HG03139 (cell line): Measurements from ENCODE around the gene GALNT17.

Source experiments
- ATAC-seq: cut with Tn5 transposase; IDR thresholded peaks from one replicate; pipeline ENCODE4 v1.9.1; 2021; ENCODE audit not compliant: unreplicated experiment

The GALNT17 gene

DNA sequence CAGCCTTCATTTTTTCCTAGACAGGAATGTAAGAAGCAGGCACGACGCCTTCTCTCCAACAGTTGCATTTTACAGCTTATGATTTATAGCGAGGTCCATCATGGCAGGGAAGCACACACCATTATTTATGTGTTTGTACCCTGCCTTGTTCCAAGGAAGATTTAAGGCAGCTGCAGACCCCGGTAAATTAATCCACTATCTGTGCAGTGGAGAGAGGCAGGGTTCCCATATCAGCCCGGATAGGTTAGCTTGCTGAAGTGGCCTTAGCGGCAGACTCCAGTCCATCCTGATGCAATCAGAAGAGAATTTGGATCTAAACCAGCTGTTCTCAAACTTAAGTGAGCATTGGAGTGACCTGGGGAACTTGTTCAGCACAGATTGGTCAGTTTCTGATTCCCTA, 359.4 kb downstream of the GALNT17 start:
- no peak for ATAC-seq

- no peak for ATAC-seq
Observed at GRCh38 chr7:71495828-71496227, 363.9 kb downstream of the GALNT17 start.

GRCh38 chr7:71497256-71497946, 365.5 kb downstream of the GALNT17 start:
- no peak for ATAC-seq

- no peak for ATAC-seq
Observed at GRCh38 chr7:71498381-71498780, 366.4 kb downstream of the GALNT17 start.

DNA sequence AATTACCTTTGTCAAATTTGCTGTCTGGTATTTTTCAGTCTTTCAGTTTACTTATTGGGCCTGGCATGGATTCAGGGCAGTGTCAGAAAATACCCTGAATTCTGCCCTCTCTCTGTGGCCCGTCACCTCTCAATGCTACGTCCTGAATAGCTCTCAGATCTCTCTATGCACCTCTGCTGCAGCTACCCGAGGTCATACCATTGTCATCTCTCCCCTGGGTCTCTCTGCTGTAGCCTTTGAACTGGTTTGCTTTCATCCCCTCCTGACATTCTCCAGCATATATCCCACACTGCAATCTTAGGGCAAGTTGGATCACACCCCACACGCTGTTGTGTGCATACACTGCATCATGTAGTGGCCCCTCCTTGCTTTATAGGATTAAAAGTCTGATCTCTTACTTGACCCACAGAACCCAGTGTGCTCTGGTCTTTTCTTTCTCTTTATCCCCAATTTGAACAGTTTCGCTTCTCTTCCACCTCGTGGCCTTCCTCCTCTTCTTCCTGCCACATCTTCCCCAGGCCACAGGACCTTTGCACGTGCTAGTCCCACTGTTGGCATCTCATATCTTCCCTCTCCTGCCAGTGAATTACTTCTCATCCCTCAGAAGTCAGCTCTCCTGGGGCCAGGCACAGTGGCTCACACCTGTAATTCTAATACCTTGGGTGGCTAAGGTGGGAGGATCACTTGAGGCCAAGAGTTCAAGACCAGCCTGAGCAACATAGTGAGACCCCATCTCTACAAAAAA, 372.9 kb downstream of the GALNT17 start:
- no peak for ATAC-seq

GRCh38 chr7:71506822-71507221, 374.9 kb downstream of the GALNT17 start:
- no peak for ATAC-seq

GRCh38 chr7:71507680-71508602, 376.0 kb downstream of the GALNT17 start:
- no peak for ATAC-seq

DNA sequence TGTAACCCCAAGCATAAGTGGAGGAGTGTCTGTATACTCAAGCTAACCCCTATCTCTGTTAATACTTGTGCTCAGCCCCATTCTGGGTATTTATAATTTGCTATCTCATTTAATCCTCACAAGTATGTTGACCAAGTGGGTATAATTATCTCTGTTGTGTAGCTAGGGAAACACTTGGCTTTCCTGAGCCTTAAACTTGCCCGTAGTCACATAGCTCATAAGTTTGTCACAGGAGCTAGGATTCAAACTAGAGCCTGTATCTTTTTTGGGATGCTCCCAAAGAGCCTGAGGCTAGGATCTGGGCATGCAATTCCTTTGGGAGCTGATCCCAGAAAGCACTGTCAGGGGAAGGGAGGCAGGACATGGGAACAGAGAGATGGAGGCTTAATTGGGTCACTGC, 377.4 kb downstream of the GALNT17 start:
- no peak for ATAC-seq

DNA sequence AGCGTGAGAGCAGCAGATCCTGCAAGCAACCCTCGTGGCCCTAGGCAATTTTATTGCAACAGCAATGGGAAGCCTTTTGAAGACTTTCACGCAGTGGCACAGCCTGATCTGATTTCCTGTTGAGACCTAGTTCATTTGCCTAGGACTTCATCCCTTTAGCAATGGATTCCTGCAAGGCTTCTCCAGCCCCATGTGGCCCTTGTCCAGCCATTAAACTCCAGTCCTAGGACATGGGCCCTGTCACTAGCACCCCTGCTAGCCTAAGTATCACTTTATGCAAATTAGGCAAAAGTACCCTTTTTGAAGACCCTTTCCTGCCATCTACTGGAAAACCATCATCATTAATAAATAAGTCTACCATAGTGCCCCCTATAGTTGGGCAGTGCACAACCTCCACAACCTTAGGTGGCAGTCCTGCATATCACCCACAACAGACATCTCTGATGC, 379.4 kb downstream of the GALNT17 start:
- no peak for ATAC-seq

DNA sequence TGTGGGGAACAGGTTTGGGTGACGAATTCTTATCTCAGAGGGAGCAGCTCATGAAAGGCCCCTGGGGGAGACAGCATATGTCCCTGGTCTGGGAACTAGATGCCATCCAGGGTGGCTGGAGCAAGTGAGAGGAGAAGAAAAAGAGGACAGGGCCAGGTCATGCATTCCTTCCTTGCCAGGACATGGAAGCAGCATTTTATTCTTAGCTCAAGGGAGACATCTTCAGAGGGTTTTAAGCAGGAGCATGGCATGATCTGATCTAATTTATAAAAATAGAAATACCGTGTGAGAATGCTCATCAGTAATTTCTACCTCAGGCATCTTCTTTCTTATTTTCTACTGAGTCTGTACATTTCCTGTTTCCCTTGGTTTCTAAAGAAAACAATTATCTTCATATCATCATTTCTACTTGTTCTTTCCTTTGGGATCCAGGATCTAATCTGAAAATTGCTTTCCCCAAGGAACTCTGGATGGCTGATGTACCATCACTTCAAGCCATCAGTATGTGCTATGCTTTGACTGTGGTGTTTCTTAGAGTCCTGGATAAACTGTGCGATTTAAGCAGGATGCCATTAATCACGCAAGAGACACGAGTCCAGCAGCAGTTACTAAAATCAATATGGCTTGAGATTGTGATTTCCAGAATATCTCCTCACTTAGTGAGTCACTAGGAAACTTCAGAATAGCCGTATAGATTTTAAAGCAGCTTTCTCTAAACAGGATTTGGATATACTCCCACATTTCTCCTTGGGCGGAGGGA, 386.2 kb downstream of the GALNT17 start:
- no peak for ATAC-seq

GRCh38 chr7:71518880-71519279, 386.9 kb downstream of the GALNT17 start:
- ATAC-seq, result no peak

GRCh38 chr7:71521506-71521905, 389.6 kb downstream of the GALNT17 start:
- no peak for ATAC-seq

DNA sequence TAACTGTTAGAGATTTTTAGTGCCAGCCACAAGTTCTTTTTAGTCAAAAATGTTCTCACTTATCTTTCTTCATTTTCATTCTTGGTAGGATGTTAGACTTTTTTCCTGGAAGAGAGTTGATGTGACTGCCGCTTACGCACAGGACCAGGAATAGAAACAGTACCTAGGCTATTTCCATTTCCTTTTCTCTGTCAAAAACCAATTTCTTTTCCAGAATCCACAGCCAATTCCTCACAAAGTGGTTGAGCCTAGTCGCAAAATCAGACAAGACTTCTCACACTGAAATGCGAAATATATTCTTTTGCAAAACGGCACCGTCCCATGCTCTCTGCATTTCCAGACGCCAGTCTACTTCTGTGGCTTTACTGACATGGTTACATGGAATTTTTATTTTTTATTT, 394.2 kb downstream of the GALNT17 start:
- no peak for ATAC-seq

DNA sequence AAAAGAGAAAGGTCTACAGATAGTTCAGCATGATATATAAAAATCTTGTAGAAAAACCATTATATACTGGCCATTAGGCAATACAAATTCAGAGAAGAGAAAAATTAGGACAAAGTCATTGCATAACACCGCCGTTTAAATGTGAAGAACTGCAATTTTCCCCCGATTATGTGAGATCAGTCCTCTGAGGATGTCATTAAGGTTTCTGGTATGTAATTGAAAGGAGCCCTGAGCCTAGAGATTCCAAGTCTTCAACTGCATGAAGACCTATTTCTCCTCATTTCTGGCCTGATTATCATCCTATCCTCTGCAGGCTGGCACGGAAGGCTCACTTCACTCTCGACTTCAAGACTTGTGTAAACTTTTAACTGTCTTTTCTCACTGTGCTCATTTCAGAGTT, 395.3 kb downstream of the GALNT17 start:
- no peak for ATAC-seq

- ATAC-seq, result no peak
Observed at GRCh38 chr7:71535616-71536015, 403.7 kb downstream of the GALNT17 start.

DNA sequence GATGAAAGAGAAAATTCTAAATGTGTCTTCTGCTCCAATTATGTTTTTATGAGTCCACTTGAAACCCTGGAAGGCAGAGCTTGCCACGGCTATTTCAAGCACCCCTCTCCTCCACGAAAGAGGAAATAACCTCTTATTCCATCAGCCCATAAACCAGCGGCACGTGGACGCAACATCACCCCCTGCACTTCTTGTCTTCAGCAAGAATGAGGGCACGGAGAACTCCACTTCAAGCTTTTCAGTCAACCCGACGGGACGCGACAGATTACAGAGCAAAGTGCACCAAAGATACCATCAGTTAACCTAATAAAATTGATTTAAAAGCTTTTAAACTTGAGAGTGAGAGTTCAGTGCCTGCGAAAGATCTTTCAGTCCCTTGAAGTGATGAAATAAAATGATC, 406.3 kb downstream of the GALNT17 start:
- no peak for ATAC-seq

- no peak for ATAC-seq
Observed at GRCh38 chr7:71539615-71540014, 407.7 kb downstream of the GALNT17 start.

DNA sequence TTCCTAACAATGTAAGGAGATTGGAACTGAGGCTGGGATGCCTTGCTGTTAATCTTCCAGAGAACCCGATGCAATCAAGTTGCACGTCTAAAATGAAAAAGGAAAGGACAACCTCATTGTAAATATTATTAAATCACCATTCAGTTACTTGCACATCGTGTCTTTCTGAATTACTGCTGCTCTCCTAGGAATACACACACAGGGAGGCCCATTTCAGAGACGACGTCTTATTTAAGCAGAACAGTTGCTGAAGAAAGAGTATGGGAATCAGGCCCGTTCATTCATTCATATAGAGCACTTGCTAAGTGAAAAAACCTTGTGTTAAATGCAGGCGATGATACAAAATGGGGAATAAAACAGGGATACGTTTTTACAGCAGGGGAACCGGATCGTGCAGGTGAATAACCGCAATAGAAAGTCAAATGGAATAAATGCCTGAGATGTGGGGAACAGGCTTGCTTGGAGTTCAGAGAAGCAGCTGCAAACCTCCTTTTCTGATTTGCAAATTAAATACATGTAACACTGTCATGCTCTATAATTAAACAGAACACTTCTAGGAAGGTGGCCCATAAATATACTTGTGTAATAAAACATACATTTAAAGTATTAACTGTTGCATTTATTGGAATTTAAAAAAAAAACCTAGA, 409.9 kb downstream of the GALNT17 start:
- ATAC-seq, result no peak

DNA sequence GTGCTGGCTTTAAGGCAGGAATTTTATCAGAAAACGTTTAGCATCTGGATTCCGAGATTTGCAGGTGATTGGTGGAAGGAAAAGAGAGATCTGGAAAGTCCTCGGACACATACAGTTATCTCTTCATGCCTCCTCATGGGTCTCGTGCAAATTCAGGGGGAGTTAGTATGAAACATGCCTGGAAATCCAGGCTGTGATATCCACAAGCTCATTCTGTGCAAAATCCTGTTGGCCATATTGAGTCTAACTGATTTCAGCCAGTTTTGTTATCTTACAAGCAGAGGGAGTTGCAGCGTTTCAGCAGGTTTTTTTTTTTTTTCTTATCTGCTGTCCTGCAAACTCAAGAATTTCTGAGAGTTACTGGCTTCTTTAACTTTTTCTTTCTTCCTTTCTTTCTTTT, 411.5 kb downstream of the GALNT17 start:
- no peak for ATAC-seq

DNA sequence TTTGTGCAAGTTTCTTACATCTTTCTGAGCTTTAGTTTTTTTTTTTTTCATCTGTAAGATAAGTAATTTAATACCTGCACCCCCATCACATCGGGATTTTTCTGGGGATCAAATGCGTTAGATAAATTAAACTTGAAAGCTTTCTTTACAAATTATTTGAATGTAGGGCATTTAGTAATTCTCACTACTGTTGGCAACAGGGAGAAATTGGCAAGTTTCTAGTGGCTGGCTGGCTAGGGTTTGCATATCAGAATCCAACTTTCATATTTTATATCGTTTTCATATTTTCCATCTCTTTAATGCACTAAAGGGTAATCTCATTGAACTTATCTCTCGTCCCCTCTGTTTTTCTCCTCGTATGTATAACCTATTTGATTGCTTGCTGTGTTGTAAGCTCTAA, 412.9 kb downstream of the GALNT17 start:
- no peak for ATAC-seq
